K562 (cell line): ENCODE data around the gene SYT13.

Experiments
- BRCA1 ChIP-seq, 2 experiments: fragments of 450-650 bp in 1 of 2; sonication (generic) in 1 of 2; formaldehyde crosslinking in 1 of 2; IDR thresholded peaks; 2 replicates each; pipeline versions ENCODE4 v1.5.0 to v1.6.1; 2017 to 2020; ENCODE audit warnings: mild to moderate bottlenecking in 1 of 2, missing genetic modification reagents in 1 of 2
- ZNF263 ChIP-seq: sonication (generic); formaldehyde crosslinking; IDR thresholded peaks from 2 replicates; pipeline ENCODE4 v1.8.0; 2022; ENCODE audit warnings: mild to moderate bottlenecking, missing genetic modification reagents, borderline replicate concordance
- TF ChIP-seq, protein P1 (sequence below), 3 experiments: IDR thresholded peaks in 2 of 3; conservative IDR thresholded peaks in 1 of 3; 2 replicates each; pipeline ENCODE4 v1.5.1; 2011 to 2012; ENCODE audit warnings: low read length in 3 of 3, mild to moderate bottlenecking in 3 of 3, control low read depth in 2 of 3, improper control_type of control experiment in 1 of 3, inconsistent platforms in 1 of 3, low read depth in 1 of 3, mixed read lengths in 1 of 3, moderate library complexity in 1 of 3; ENCODE audit not compliant: insufficient read depth in 2 of 3
- TF ChIP-seq, protein P2 (sequence below): fragments of 250-450 bp; sonication (Bioruptor Pico); IDR thresholded peaks from 2 replicates; pipeline ENCODE4 v1.8.0; 2021; ENCODE audit warnings: moderate library complexity, mild to moderate bottlenecking, inconsistent platforms

DNA sequence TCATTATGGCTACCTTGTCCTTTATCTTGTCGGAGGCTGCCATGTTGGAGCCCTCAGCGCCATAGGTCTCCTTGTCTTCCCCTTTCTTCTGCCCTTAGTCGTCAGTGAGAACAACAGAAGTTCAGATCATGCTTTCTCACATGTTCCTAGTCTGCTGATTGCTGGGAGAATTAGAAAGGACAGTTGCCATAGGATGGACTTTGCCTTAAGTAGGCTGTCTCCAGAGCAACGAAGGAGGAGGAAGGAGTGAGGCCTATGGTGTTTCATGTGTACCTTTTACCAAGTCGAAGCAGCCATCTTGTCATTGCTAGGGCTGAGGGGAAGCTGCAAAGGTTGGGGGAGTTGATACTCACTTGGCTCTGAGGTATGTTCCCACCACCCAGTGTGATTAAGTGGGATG, 62.6 kb downstream of the SYT13 start:
- TF ChIP-seq, protein P1, sequence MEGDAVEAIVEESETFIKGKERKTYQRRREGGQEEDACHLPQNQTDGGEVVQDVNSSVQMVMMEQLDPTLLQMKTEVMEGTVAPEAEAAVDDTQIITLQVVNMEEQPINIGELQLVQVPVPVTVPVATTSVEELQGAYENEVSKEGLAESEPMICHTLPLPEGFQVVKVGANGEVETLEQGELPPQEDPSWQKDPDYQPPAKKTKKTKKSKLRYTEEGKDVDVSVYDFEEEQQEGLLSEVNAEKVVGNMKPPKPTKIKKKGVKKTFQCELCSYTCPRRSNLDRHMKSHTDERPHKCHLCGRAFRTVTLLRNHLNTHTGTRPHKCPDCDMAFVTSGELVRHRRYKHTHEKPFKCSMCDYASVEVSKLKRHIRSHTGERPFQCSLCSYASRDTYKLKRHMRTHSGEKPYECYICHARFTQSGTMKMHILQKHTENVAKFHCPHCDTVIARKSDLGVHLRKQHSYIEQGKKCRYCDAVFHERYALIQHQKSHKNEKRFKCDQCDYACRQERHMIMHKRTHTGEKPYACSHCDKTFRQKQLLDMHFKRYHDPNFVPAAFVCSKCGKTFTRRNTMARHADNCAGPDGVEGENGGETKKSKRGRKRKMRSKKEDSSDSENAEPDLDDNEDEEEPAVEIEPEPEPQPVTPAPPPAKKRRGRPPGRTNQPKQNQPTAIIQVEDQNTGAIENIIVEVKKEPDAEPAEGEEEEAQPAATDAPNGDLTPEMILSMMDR (IDR thresholded peaks at IDR 0.05 in 2 of 3, conservative IDR thresholded peaks at IDR 0.05 in 1 of 3; ENCODE audit: insufficient read depth in 2 of 3, low read depth in 1 of 3, low read length in 3 of 3) = no peak
- TF ChIP-seq, protein P2, sequence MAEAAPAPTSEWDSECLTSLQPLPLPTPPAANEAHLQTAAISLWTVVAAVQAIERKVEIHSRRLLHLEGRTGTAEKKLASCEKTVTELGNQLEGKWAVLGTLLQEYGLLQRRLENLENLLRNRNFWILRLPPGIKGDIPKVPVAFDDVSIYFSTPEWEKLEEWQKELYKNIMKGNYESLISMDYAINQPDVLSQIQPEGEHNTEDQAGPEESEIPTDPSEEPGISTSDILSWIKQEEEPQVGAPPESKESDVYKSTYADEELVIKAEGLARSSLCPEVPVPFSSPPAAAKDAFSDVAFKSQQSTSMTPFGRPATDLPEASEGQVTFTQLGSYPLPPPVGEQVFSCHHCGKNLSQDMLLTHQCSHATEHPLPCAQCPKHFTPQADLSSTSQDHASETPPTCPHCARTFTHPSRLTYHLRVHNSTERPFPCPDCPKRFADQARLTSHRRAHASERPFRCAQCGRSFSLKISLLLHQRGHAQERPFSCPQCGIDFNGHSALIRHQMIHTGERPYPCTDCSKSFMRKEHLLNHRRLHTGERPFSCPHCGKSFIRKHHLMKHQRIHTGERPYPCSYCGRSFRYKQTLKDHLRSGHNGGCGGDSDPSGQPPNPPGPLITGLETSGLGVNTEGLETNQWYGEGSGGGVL (CRISPR knock-in tag) = no peak
- TF ChIP-seq ZNF263 (CRISPR knock-in tag) (no peak), BRCA1 (IDR thresholded peaks at IDR 0.05) (no peak), BRCA1 (CRISPR knock-in tag; IDR thresholded peaks at IDR 0.05) (no peak)
